Stimulated activated CD8-positive, alpha-beta memory T cell treated with anti-CD3 and anti-CD28 coated beads, Interleukin-15, amount 100 ng/mL, for 48 hours (primary cell): Measurements from ENCODE around the gene IL32.

ENCODE experiments used
- DNase-seq, 2 donors: peaks; one replicate each; pipeline ENCODE4 v3.0.0-alpha.2; 2020; ENCODE audit warnings: low read depth in 2 of 2

The IL32 gene

GRCh38 chr16:3065069-3065741, at the start of gene IL32:
IL32 (plus strand) TSS chr16:3065640; CDS start chr16:3065812, 172 bp downstream.
- peak; percentile 61 to 66 for DNase-seq

GRCh38 chr16:3015865-3016521, 49.4 kb upstream of the IL32 start:
- no peak for DNase-seq

- DNase-seq = no peak
These were observed 48.1 kb upstream of the IL32 start for GRCh38 chr16:3017344-3017743.

GRCh38 chr16:3017794-3018506, 47.5 kb upstream of the IL32 start, which contains the start of gene CLDN6:
CLDN6 (minus strand) TSS chr16:3018183; CDS start chr16:3016021, 2,162 bp downstream.
- no peak for DNase-seq

- DNase-seq = no peak
These were observed 45.7 kb upstream of the IL32 start for GRCh38 chr16:3019594-3020246.

GRCh38 chr16:3020247-3020603, 45.2 kb upstream of the IL32 start, which contains the start of gene TNFRSF12A:
TNFRSF12A (plus strand) TSS chr16:3020368; CDS start chr16:3020398, 30 bp downstream.
- DNase-seq = peak; percentile 63 to 73

- no peak for DNase-seq
These were observed 44.6 kb upstream of the IL32 start for GRCh38 chr16:3020604-3021448.

GRCh38 chr16:3021449-3022207, 43.8 kb upstream of the IL32 start:
- peak; percentile 84 to 88 for DNase-seq

- peak; percentile 86 to 88 for DNase-seq
These were observed 43.2 kb upstream of the IL32 start for GRCh38 chr16:3022208-3022683.

GRCh38 chr16:3022684-3023414, 42.6 kb upstream of the IL32 start:
- DNase-seq = no peak

GRCh38 chr16:3023415-3023668, 42.1 kb upstream of the IL32 start:
- no peak for DNase-seq

GRCh38 chr16:3023669-3024478, 41.6 kb upstream of the IL32 start, which contains the start of the genes HCFC1R1 and THOC6:
HCFC1R1 (minus strand) TSS chr16:3023942; CDS start chr16:3023941, 1 bp downstream.
THOC6 (plus strand) TSS chr16:3024035; CDS start chr16:3024327, 292 bp downstream.
- peak; percentile 91 to 94 for DNase-seq

GRCh38 chr16:3025032-3026002, 40.1 kb upstream of the IL32 start:
- no peak for DNase-seq

GRCh38 chr16:3026003-3026378, 39.4 kb upstream of the IL32 start:
- no peak for DNase-seq

- no peak for DNase-seq
These were observed 38.6 kb upstream of the IL32 start for GRCh38 chr16:3026609-3027488.

- DNase-seq = no peak
These were observed 38.0 kb upstream of the IL32 start for GRCh38 chr16:3027489-3027795.
